ENCODE results near the gene UBE2B. TPM values are rescaled to one million over a fixed set of nuclear protein-coding genes. Genes with fewer than 3 reads are reported as not detected.

UBE2B gene
- total RNA-seq, 2 donors from 2014 or later = 27.4 to 57.7 TPM

DNA sequence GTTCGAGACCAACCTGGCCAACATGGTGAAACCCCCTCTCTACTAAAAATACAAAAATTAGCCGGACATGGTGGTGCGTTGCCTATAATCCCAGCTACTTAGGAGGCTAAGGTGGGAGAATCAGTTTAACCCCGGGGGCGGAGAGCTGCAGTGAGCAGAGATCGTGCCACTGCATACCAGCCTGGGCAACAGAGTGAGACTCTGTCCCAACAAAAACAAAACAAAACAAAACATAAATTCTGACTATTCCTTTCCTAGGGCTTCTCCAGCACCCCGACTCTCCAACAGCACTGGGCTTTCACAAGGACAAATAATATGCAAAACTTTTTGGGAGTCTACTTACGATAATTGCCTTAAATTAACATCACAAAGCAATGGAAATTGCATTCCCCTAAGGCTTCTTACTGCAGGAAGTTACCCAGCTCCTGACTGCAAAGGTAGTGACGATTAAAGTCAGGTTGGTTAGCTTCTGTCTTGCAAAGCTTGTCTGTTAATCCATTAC, 56.2 kb downstream of the UBE2B start:
- WGBS = 60% methylated on average over 9 of the region's 9 CpGs
- TF ChIP-seq, protein P1, sequence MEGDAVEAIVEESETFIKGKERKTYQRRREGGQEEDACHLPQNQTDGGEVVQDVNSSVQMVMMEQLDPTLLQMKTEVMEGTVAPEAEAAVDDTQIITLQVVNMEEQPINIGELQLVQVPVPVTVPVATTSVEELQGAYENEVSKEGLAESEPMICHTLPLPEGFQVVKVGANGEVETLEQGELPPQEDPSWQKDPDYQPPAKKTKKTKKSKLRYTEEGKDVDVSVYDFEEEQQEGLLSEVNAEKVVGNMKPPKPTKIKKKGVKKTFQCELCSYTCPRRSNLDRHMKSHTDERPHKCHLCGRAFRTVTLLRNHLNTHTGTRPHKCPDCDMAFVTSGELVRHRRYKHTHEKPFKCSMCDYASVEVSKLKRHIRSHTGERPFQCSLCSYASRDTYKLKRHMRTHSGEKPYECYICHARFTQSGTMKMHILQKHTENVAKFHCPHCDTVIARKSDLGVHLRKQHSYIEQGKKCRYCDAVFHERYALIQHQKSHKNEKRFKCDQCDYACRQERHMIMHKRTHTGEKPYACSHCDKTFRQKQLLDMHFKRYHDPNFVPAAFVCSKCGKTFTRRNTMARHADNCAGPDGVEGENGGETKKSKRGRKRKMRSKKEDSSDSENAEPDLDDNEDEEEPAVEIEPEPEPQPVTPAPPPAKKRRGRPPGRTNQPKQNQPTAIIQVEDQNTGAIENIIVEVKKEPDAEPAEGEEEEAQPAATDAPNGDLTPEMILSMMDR (IDR thresholded peaks at IDR 0.05) = no peak
- TF ChIP-seq POLR2AphosphoS5 (IDR thresholded peaks at IDR 0.05) = no peak
- TF ChIP-seq POLR2A (IDR thresholded peaks at IDR 0.05) = no peak
- Histone ChIP-seq H3K36me3 (no peaks in the 10 kb centered on the region), H3K4me1 (replicated peaks) (no peaks in the 10 kb centered on the region), H3K9me3 (no peaks in the 10 kb centered on the region), H3K27me3 (replicated peaks; ENCODE audit: insufficient read depth) (no peaks in the 10 kb centered on the region), H3K4me3 (no peak overlapping the region), H3K27ac (no peak overlapping the region)
- no peak for DNase-seq (ENCODE audit: low spot score)
- intact Hi-C loops (cut with DNase I) = no loop called here

DNA sequence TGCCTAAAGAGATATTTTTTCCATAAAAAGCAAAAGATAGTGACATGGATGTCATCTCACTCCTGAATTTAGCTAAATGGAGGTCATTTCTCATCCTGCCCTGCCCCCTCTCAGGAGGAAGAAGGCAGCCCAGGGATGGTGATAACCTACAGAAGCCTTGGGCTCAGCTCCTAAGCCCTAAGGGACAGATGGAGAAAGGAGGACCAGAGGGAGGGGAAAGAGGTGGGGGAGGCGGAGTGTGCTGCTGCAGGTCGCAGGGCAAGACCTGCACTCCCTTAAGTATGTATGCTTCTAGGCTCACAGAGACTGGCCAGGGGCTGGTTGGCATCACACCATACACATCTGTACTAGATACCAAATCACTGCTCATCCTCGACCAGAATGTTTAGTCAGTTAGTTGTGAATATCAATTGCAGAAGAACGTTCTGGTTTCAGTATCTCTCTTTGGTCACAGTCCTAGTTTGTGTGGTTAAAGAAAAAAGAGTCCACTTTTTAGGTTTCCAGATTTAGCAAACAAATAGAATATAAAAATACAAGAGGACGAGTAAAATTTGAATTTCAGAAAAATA, 58.7 kb downstream of the UBE2B start:
- Histone ChIP-seq H3K27me3 (replicated peaks; ENCODE audit: insufficient read depth) (no peaks in the 10 kb centered on the region), H3K27ac (no peak overlapping the region), H3K36me3 (no peaks in the 10 kb centered on the region), H3K4me3 (no peak overlapping the region), H3K4me1 (replicated peaks) (no peaks in the 10 kb centered on the region), H3K9me3 (no peaks in the 10 kb centered on the region)
- TF ChIP-seq POLR2A (IDR thresholded peaks at IDR 0.05) = no peak
- TF ChIP-seq, protein P1 (IDR thresholded peaks at IDR 0.05) = no peak
- TF ChIP-seq POLR2AphosphoS5 (IDR thresholded peaks at IDR 0.05) = no peak
- intact Hi-C loops (cut with DNase I) = no loop called here
- no peak for DNase-seq (ENCODE audit: low spot score)
- WGBS = 71% methylated on average over 5 of the region's 5 CpGs

DNA sequence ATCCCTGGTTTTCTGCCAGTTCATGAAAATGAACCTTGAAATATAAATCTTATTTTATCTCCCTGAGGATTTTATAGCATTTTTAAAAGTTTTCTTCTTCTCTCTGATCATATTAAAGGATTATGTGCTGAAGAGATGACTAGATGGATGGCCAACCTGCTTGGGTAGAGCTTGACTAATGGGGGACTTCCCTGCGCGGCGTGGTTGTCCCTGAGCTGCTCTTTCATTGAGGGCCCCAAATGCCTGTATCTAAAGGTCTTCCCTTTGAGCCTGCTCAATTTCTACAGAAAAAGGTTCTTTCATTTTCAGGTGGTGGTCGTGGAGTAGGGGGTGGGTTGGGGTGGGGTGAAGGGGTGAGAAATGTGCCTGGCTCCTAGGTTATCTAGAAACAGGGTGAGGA, 60.8 kb downstream of the UBE2B start:
- intact Hi-C loops (cut with DNase I) = no loop called here

DNA sequence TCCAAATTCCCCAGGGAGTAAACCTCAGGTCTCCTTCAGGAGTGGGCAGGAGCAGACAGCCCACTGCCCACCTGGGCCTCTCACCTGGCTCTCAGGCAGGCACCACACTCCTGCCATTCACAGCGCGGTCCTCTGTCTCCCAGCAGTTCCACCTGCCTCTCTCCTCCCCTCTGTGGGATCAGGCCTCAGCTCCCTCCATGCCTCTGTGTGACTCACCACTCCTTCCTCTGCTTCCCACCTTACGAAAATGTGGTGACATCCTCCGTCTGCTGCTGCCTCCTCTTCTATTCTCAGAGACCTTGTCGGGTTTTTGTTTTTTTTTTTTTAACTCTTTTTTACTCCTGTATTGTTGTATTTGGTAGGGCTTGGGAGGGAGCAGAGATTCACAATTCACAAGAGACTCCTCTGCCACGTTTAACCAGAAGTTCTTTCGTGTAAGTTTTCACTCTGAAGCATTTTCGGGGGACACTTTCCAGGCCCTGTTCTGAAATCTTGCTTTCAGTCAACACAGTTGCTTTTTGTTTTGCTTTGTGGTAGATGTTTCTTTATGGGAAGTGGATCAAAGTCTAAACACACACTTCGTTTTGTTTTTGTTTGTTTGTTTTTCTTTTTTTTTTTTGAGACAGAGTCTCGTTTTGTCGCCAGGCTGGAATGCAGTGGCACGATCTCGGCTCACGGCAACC, 61.4 kb downstream of the UBE2B start:
- Histone ChIP-seq H3K27me3 (replicated peaks; ENCODE audit: insufficient read depth) (no peaks in the 10 kb centered on the region), H3K36me3 (no peaks in the 10 kb centered on the region), H3K27ac (no peak overlapping the region), H3K4me3 (no peak overlapping the region), H3K9me3 (no peaks in the 10 kb centered on the region), H3K4me1 (replicated peaks) (peaks cover 14% of the 10 kb centered on the region)
- DNase-seq (ENCODE audit: low spot score) = no peak
- TF ChIP-seq POLR2AphosphoS5 (IDR thresholded peaks at IDR 0.05) = no peak
- WGBS = 78% methylated on average over 14 of the region's 14 CpGs
- intact Hi-C loops (cut with DNase I) = no loop called here

More for the DNA sequence above, 60.8 kb downstream of the UBE2B start:
- no peak for DNase-seq (ENCODE audit: low spot score)
- H3K27ac ChIP-seq = no peak overlapping the region
- WGBS = 89% methylated on average over 4 of the region's 4 CpGs
- no peaks in the 10 kb centered on the region for H3K27me3 ChIP-seq (replicated peaks; ENCODE audit: insufficient read depth)
- H3K4me1 ChIP-seq (replicated peaks) = peaks cover 8% of the 10 kb centered on the region
- no peaks in the 10 kb centered on the region for H3K36me3 ChIP-seq
- H3K4me3 ChIP-seq = no peak overlapping the region
- no peak for TF ChIP-seq POLR2AphosphoS5 (IDR thresholded peaks at IDR 0.05)
- no peaks in the 10 kb centered on the region for H3K9me3 ChIP-seq

DNA sequence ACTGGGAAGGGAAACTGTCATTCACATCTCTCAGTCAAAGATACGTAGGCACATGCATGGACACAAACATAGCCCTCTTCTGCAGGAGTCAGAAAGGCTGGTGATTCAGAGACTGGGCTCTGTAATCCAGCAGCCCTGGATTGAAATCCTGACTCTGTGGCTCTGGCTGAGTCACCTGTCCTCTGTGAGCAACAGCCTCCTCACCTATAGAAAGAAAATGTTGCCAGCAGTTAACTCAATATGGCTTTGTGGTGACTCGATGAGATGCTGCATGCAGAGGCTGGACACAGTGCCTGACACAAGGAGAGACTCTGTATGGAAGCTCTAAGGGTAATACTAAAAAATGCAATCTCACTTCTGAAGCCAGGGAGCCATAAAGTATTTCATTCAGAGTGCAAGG, 64.2 kb downstream of the UBE2B start:
- Histone ChIP-seq H3K9me3 (no peaks in the 10 kb centered on the region), H3K4me3 (no peak overlapping the region), H3K36me3 (no peaks in the 10 kb centered on the region), H3K27ac (no peak overlapping the region), H3K27me3 (replicated peaks; ENCODE audit: insufficient read depth) (no peaks in the 10 kb centered on the region), H3K4me1 (replicated peaks) (peaks cover 15% of the 10 kb centered on the region)
- no peak for DNase-seq (ENCODE audit: low spot score)
- TF ChIP-seq POLR2A (IDR thresholded peaks at IDR 0.05) (no peak), POLR2AphosphoS5 (IDR thresholded peaks at IDR 0.05) (no peak)
- TF ChIP-seq, protein P1 (IDR thresholded peaks at IDR 0.05) = no peak
- intact Hi-C loops (cut with DNase I) = no loop called here
- WGBS = 100% methylated on average over 2 of the region's 2 CpGs
